Lung (tissue), 12 donors: Measurements from ENCODE around the gene CYTH3. TPM values are rescaled to one million over a fixed set of nuclear protein-coding genes. Genes with fewer than 3 reads are reported as not detected.
"Not testable (repeated sequence)": the region's sequence is repeated elsewhere in the genome, so short reads cannot be mapped to it uniquely, and the experiment has no call there.

Experiments used
- ATAC-seq: fragments of 200-7000 bp; cut with Tn5 transposase; one replicate; pipeline ENCODE4 v1.9.1; 2020; ENCODE audit warnings: moderate number of reproducible peaks; ENCODE audit not compliant: insufficient read depth, low FRiP score
- DNase-seq, 3 donors: peaks; one replicate each; pipeline ENCODE4 v3.0.0-alpha.2; 2013 to 2017
- H3K27ac ChIP-seq, 2 donors: one replicate each; pipeline ENCODE4 v1.5.1; 2013; ENCODE audit warnings: mild to moderate bottlenecking in 2 of 2, moderate library complexity in 2 of 2, control low read depth in 1 of 2, inconsistent platforms in 1 of 2, low read depth in 1 of 2, low read length in 1 of 2
- H3K27me3 ChIP-seq, 3 donors: one replicate each; pipeline ENCODE4 v1.5.1; 2013; ENCODE audit warnings: low read length in 2 of 3; ENCODE audit not compliant: control insufficient read depth in 3 of 3, insufficient read depth in 3 of 3
- H3K36me3 ChIP-seq, 4 donors: one replicate each; pipeline ENCODE4 v1.5.1; 2013; ENCODE audit warnings: low read length in 4 of 4, mild to moderate bottlenecking in 1 of 4, moderate library complexity in 1 of 4; ENCODE audit not compliant: control insufficient read depth in 4 of 4, insufficient read depth in 4 of 4
- H3K4me1 ChIP-seq, 5 donors: one replicate each; pipeline ENCODE4 v1.5.1; 2013; ENCODE audit warnings: low read length in 5 of 5, mild to moderate bottlenecking in 2 of 5, moderate library complexity in 1 of 5; ENCODE audit not compliant: control insufficient read depth in 5 of 5, insufficient read depth in 5 of 5
- H3K4me3 ChIP-seq: one replicate; pipeline ENCODE4 v1.5.1; 2013; ENCODE audit warnings: mild to moderate bottlenecking, control low read depth, moderate library complexity
- H3K9ac ChIP-seq, 2 donors: one replicate each; pipeline ENCODE4 v1.5.1; 2013; ENCODE audit warnings: low read length in 2 of 2, control low read depth in 1 of 2; ENCODE audit not compliant: insufficient read depth in 1 of 2
- H3K9me3 ChIP-seq, 4 donors: one replicate each; pipeline ENCODE4 v1.5.1; 2013; ENCODE audit warnings: low read length in 3 of 4, mild to moderate bottlenecking in 1 of 4, moderate library complexity in 1 of 4; ENCODE audit not compliant: control insufficient read depth in 4 of 4, insufficient read depth in 3 of 4
- WGBS, 2 donors: extraction: QIAGEN DNeasy Blood & Tissue Kit; methylation state at CpG; one replicate each; pipeline ENCODE4 v1.1.7; 2013; 5-methylcytosine and 5-hydroxymethylcytosine counted together
- polyA plus RNA-seq, 2 donors: library from polyadenylated mRNA; stranded (reverse); fragments of 200-250 nt; gene quantifications; one replicate each; pipeline ENCODE4 v1.2.1, GENCODE V29; 2013
- total RNA-seq, 2 donors: library from RNA; depleted of rRNA in 1 of 2; stranded (reverse); fragments of >200 nt in 1 of 2; gene quantifications; one replicate each; pipeline ENCODE4 v1.2.1, GENCODE V29; 2014 to 2021
- TF ChIP-seq, protein P1 (sequence below): IDR thresholded peaks from 2 replicates; pipeline ENCODE4 v1.5.1; 2012; ENCODE audit warnings: mild to moderate bottlenecking; ENCODE audit errors: control extremely low read depth, extremely low read depth
- donor health status: control.
- donor health status: control.
- donor health status: Bipolar disorder and iron deficiency.
- donor health status: healthy.
- donor health status: DM: yes; HTN: yes; CAD: no.

CYTH3 gene
- total and polyA plus RNA-seq, 4 donors: 8.2 to 28.7 (median 15.5) TPM

DNA sequence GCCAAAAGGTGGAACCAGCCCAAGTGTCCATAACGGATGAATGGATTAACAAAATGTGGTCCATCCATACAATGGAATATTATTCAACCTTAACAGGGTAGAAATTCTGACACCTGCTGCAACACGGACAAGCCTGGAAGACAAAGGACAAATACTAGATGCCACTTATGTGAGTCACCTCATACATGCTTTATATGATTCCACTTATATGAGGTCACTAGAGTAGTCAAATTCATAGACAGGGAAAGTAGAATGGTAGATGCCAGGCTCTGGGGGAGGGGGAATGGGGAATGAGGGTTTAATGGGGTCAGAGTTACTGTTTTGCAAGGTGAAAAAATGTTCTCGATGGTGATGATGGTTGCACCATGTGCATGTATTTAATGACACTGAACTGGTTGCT lies 34.0 kb upstream of the CYTH3 start:
- 82 to 93% methylated on average over 3 of the region's 3 CpGs for WGBS, 2 donors
- H3K9me3 ChIP-seq: no peaks in the 10 kb centered on the region
- H3K36me3 ChIP-seq: no peaks in the 10 kb centered on the region
- no peak overlapping the region for H3K27ac ChIP-seq
- peak; percentile 19 for ATAC-seq
- no peak overlapping the region for H3K9ac ChIP-seq
- no peak for DNase-seq
- TF ChIP-seq, protein P1, sequence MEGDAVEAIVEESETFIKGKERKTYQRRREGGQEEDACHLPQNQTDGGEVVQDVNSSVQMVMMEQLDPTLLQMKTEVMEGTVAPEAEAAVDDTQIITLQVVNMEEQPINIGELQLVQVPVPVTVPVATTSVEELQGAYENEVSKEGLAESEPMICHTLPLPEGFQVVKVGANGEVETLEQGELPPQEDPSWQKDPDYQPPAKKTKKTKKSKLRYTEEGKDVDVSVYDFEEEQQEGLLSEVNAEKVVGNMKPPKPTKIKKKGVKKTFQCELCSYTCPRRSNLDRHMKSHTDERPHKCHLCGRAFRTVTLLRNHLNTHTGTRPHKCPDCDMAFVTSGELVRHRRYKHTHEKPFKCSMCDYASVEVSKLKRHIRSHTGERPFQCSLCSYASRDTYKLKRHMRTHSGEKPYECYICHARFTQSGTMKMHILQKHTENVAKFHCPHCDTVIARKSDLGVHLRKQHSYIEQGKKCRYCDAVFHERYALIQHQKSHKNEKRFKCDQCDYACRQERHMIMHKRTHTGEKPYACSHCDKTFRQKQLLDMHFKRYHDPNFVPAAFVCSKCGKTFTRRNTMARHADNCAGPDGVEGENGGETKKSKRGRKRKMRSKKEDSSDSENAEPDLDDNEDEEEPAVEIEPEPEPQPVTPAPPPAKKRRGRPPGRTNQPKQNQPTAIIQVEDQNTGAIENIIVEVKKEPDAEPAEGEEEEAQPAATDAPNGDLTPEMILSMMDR: no peak
- no peaks in the 10 kb centered on the region for H3K4me1 ChIP-seq
- no peaks in the 10 kb centered on the region for H3K27me3 ChIP-seq
- H3K4me3 ChIP-seq: no peak overlapping the region

DNA sequence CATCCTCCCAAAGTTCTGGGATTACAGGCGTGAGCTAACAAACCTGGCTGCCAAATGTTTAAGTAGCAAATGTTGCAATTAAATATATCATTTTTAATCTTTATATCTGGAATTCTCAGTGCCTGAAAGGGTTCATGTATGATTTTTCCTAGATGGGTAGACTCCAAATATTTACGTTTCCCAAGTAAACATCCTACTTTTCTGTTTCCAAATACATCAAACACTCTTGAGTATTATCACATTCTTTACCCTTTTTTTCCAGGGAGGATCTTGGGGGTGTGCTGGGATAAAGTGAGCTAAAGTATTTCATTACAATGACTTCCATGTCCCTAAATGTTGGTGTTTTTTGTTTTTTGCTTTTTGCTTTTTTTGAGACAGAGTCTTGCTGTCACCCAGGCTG lies 32.9 kb upstream of the CYTH3 start:
- H3K4me3 ChIP-seq: no peak overlapping the region
- whole genome bisulfite sequencing, 2 donors: 58% methylated on average over 2 of the region's 2 CpGs

DNA sequence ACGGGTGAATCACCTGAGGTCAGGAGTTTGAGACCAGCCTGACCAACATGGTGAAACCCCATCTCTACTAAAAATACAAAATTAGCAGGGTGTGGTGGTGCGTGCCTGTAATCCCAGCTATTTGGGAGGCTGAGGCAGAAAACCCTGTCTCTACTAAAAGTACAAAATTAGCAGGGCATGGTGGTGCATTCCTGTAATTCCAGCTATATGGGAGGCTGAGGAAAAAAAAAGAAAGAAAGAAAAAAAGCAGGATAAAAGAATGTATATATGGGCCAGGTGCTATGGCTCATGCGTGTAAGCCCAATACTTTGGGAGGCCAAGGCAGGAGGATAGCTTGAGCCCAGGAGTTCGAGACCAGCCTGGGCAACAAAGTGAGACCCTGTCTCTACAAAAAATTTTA lies 29.0 kb upstream of the CYTH3 start:
- not testable (repeated sequence) for H3K36me3 ChIP-seq, H3K4me3 ChIP-seq, ATAC-seq, H3K27me3 ChIP-seq, DNase-seq, H3K27ac ChIP-seq, H3K9ac ChIP-seq, H3K4me1 ChIP-seq, H3K9me3 ChIP-seq
- 92 to 96% methylated on average over 4 of the region's 4 CpGs for WGBS, 2 donors

More for the DNA sequence above, 32.9 kb upstream of the CYTH3 start:
- peak in 2 of 3 donors; percentile 23 to 24 for DNase-seq
- Histone ChIP-seq H3K27me3 (no peaks in the 10 kb centered on the region), H3K4me1 (no peaks in the 10 kb centered on the region), H3K9ac (no peak overlapping the region), H3K36me3 (no peaks in the 10 kb centered on the region), H3K9me3 (no peaks in the 10 kb centered on the region), H3K27ac (no peak overlapping the region)
- TF ChIP-seq, protein P1: no peak
- ATAC-seq: no peak

DNA sequence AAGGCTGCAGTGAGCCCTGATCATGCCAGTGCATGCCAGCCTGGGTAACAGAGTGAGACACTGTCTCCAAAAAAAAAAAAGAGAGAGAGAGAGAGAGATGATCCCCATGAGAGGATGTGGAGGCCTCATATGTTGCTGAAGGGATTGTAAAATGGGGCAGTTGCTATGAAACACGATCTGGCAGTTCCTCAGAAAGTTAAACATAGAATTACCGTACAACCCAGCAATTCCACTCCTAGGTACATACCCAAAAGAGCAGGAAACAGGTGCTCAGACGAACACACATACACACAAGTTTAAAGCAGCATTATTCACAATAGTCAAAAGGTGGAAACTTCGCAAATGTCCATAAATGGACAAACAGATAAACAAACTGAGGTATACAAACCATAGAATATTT lies 27.4 kb upstream of the CYTH3 start:
- 78 to 83% methylated on average over 4 of the region's 4 CpGs for WGBS, 2 donors
- Histone ChIP-seq H3K36me3 (no peaks in the 10 kb centered on the region), H3K4me1 (no peaks in the 10 kb centered on the region), H3K9me3 (no peaks in the 10 kb centered on the region), H3K27me3 (no peaks in the 10 kb centered on the region), H3K4me3 (no peak overlapping the region), H3K27ac (no peak overlapping the region), H3K9ac (no peak overlapping the region)
- DNase-seq (no peak), ATAC-seq (no peak)
- TF ChIP-seq, protein P1: no peak
